ENCODE data around the gene PLA2G6.

DNA sequence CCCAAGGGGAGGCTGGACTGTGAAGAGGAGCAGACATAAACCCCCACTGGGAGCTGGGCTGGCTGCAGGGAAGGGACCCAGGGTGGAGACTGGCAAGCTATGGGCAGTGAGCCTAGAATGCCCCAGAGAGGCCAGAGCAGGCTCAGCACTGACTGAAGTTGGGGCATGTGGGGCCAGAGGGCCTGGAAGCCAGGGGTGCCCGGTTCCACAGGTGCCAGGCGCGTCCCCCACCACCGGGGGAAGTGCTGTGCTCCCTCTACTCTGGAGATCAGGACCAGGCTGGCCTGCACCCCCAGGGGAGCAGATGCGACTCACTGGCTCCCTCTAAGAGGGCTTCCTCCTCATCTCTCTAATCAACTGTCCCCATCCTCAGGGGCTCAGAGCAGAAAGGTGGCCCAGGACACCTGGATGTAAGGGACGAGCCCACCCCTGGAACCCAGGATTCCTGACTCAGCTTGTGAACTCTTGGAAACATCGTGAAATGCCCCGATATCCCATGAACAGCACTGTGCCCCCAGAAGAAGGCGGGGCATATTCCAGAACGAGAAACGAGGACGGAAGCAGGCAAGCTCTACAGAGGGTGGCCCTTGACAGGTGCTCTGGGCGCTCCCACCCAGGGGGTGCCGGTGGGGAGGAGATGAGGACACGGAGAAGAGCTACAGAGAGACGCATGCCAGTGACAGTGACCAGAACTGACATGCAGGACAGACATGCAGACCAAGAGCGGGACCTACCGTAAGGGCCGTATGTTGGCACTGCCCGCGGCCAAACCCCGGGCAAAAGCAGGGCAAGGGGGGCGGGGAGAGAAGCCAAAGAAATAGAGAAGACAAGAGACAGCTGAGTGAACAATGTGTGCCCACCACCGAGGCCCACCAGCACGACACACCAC lies 40.5 kb upstream of the PLA2G6 start:
- TF ChIP-seq POLR2A (IDR thresholded peaks at IDR 0.05) = no peak
- TF ChIP-seq, protein P1, sequence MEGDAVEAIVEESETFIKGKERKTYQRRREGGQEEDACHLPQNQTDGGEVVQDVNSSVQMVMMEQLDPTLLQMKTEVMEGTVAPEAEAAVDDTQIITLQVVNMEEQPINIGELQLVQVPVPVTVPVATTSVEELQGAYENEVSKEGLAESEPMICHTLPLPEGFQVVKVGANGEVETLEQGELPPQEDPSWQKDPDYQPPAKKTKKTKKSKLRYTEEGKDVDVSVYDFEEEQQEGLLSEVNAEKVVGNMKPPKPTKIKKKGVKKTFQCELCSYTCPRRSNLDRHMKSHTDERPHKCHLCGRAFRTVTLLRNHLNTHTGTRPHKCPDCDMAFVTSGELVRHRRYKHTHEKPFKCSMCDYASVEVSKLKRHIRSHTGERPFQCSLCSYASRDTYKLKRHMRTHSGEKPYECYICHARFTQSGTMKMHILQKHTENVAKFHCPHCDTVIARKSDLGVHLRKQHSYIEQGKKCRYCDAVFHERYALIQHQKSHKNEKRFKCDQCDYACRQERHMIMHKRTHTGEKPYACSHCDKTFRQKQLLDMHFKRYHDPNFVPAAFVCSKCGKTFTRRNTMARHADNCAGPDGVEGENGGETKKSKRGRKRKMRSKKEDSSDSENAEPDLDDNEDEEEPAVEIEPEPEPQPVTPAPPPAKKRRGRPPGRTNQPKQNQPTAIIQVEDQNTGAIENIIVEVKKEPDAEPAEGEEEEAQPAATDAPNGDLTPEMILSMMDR (IDR thresholded peaks at IDR 0.05) = no peak
